OCI-LY1 (cell line): ENCODE measurements around the gene AHSG.

Experiments used
- EZH2 ChIP-seq: fragments of 200-600 bp; sonication (generic), shearing (Covaris generic); IDR thresholded peaks from 2 replicates; pipeline ENCODE4 v1.8.0; 2017; ENCODE audit warnings: borderline replicate concordance, mixed run types, mild to moderate bottlenecking, antibody characterized with exemption, low read length, moderate library complexity, mixed read lengths
- TF ChIP-seq, protein P1 (sequence below): fragments of 200-600 bp; sonication (generic), shearing (Covaris generic); IDR thresholded peaks from 2 replicates; pipeline ENCODE4 v1.5.1; 2017; ENCODE audit warnings: mild to moderate bottlenecking, antibody characterized with exemption, low read length, moderate library complexity, mixed read lengths

DNA sequence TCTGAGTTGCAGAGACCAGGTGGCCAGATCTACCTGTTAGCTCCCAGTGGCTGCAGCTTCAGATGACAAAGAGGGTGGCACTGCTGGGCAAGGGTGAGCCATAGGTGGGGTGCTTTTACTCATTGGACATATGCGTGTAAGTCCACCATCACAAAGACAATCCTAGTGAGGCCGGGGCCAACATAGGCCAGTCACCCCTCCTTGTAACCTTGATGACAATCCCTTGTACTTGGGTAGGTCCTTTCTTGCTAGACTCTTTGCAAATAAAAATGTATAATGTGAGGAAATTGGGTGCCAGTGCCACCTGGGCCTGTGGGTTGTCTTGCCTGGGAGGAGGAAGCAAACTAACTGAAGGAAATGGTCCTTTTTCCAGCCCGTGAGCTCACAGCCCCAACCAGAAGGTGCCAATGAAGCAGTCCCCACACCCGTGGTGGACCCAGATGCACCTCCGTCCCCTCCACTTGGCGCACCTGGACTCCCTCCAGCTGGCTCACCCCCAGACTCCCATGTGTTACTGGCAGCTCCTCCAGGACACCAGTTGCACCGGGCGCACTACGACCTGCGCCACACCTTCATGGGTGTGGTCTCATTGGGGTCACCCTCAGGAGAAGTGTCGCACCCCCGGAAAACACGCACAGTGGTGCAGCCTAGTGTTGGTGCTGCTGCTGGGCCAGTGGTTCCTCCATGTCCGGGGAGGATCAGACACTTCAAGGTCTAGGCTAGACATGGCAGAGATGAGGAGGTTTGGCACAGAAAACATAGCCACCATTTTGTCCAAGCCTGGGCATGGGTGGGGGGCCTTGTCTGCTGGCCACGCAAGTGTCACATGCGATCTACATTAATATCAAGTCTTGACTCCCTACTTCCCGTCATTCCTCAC, 7.6 kb downstream of the AHSG start:
- TF ChIP-seq, protein P1, sequence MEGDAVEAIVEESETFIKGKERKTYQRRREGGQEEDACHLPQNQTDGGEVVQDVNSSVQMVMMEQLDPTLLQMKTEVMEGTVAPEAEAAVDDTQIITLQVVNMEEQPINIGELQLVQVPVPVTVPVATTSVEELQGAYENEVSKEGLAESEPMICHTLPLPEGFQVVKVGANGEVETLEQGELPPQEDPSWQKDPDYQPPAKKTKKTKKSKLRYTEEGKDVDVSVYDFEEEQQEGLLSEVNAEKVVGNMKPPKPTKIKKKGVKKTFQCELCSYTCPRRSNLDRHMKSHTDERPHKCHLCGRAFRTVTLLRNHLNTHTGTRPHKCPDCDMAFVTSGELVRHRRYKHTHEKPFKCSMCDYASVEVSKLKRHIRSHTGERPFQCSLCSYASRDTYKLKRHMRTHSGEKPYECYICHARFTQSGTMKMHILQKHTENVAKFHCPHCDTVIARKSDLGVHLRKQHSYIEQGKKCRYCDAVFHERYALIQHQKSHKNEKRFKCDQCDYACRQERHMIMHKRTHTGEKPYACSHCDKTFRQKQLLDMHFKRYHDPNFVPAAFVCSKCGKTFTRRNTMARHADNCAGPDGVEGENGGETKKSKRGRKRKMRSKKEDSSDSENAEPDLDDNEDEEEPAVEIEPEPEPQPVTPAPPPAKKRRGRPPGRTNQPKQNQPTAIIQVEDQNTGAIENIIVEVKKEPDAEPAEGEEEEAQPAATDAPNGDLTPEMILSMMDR, result no peak
- TF ChIP-seq EZH2, result no peak
